NB4 (cell line): ENCODE measurements around the gene UBE2Q1.

Experiments
- POLR2A ChIP-seq: IDR thresholded peaks from 2 replicates; pipeline ENCODE4 v1.6.1; 2011; ENCODE audit warnings: mild to moderate bottlenecking; ENCODE audit not compliant: insufficient read length; ENCODE audit errors: extremely low read depth
- TF ChIP-seq, protein P1 (sequence below): IDR thresholded peaks from one replicate; pipeline ENCODE4 v1.5.1; 2012; ENCODE audit warnings: low read depth, low read length
- TF ChIP-seq, protein P2 (sequence below): IDR thresholded peaks from 2 replicates; pipeline ENCODE4 v1.6.1; 2011; ENCODE audit warnings: low read depth, low read length

- TF ChIP-seq, protein P1, sequence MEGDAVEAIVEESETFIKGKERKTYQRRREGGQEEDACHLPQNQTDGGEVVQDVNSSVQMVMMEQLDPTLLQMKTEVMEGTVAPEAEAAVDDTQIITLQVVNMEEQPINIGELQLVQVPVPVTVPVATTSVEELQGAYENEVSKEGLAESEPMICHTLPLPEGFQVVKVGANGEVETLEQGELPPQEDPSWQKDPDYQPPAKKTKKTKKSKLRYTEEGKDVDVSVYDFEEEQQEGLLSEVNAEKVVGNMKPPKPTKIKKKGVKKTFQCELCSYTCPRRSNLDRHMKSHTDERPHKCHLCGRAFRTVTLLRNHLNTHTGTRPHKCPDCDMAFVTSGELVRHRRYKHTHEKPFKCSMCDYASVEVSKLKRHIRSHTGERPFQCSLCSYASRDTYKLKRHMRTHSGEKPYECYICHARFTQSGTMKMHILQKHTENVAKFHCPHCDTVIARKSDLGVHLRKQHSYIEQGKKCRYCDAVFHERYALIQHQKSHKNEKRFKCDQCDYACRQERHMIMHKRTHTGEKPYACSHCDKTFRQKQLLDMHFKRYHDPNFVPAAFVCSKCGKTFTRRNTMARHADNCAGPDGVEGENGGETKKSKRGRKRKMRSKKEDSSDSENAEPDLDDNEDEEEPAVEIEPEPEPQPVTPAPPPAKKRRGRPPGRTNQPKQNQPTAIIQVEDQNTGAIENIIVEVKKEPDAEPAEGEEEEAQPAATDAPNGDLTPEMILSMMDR = no peak
- no peak for TF ChIP-seq POLR2A
- TF ChIP-seq, protein P2, sequence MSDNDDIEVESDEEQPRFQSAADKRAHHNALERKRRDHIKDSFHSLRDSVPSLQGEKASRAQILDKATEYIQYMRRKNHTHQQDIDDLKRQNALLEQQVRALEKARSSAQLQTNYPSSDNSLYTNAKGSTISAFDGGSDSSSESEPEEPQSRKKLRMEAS = no peak
Measured at GRCh38 chr1:154539486-154540483, 18.7 kb downstream of the UBE2Q1 start.
